ENCODE measurements around the gene RIMBP2.
A peak's percentile ranks its signal among the peaks of the same experiment; 100 is the strongest.

The RIMBP2 gene

GRCh38 chr12:130709971-130710732 is 5.9 kb downstream of the RIMBP2 start:
- DNase-seq = peak in 7 of 42 donors; percentile 6 to 25 (median 18)
- intact Hi-C loops (cut with DNase I) = no loop called here

GRCh38 chr12:130709151-130709970 is 6.7 kb downstream of the RIMBP2 start:
- intact Hi-C loops (cut with DNase I) = no loop called here
- peak in 4 of 42 donors; percentile 15 to 25 (median 23) for DNase-seq

- DNase-seq = peak in 5 of 42 donors; percentile 1 to 21 (median 3)
- intact Hi-C loops (cut with DNase I) = no loop called here
Observed at GRCh38 chr12:130708648-130709047, 7.5 kb downstream of the RIMBP2 start.

DNA sequence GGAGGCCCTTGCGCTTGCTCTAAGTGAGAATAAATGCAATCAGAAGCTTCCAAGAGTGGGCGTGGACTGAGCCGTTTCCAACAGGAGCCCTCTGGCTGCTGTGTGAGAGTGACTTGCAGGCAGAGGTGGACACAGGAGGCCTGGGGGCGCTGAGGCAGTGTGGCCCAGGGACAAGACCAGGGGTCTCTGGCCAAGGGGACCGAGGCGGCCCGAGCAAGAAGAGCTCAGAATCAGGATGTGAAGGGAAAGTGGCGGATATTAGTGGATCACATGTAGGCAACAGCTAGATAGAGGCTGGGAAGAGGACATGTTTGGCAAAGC is 8.6 kb downstream of the RIMBP2 start:
- peak in 1 of 42 donors; percentile 14 for DNase-seq
- intact Hi-C loops (cut with DNase I) = no loop called here

GRCh38 chr12:130706885-130707570 is 9.1 kb downstream of the RIMBP2 start:
- intact Hi-C loops (cut with DNase I) = no loop called here
- peak in 5 of 42 donors; percentile 10 to 19 (median 16) for DNase-seq

- intact Hi-C loops (cut with DNase I) = no loop called here
- peak in 3 of 42 donors; percentile 13 to 18 (median 13) for DNase-seq
Observed at GRCh38 chr12:130706311-130706710, 9.8 kb downstream of the RIMBP2 start.

GRCh38 chr12:130705178-130705822 is 10.8 kb downstream of the RIMBP2 start:
- intact Hi-C loops (cut with DNase I) = no loop called here
- DNase-seq = peak in 6 of 42 donors; percentile 4 to 36 (median 17)

DNA sequence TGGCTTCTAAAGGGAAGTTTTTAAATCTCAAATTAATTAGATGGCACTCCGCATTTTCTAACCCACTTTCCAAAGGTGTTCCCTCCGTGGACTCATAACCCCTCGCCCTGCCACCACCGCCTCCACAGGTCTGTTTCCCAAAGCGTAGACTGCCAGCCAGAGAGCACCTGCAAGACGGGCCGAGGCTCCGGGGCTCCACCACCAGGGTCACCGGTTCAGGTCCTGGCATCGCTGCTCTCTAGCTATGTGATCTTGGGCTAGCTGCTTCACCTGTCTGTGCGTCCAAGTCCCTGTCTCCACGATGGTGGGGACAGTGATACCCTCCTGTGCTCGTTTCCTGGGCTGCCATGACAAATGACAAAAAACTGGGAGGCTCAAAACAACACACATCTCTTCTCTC is 11.5 kb downstream of the RIMBP2 start:
- intact Hi-C loops (cut with DNase I) = no loop called here
- DNase-seq = peak in 5 of 42 donors; percentile 4 to 27 (median 15)

- DNase-seq = peak in 2 of 42 donors; percentile 5 to 6
- intact Hi-C loops (cut with DNase I) = no loop called here
Observed at GRCh38 chr12:130703733-130704375, 12.2 kb downstream of the RIMBP2 start.

DNA sequence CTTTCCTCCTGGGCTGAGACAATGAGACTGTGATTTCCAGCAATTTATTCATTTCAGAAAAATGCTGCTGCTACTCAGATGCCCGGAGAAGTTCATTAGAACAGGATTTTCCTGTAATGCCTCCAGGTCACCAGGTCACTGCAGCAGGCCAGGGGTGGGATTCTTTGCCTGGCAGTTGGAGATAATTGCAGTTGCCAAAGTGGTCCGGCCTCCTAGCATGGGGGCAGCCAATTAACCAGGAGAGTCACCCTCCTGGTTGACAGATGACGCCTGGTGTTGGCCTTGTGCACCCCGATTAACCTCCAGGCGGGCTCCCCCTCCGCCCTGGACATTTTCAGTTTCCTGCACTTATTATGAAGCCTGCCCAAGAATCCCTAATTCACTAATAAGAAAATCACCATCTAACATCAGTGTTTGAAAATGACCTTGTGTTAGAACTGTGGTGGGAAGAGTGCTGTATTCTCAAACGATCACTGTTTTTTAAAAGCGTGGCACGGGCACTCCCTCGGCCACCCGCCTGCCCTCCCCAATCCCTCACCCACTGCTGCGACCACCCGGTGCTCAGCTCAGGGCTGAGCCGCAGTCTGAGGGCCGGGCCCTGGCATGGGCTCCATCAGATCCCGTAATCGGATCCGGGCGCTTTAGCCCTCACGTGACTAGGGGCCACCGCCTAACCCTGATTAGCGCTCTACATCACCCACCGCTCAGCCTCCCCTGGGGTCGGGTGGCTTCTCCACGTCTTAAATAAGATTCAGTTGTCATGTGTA is 12.9 kb downstream of the RIMBP2 start:
- DNase-seq = peak in 5 of 42 donors; percentile 5 to 27 (median 12)
- intact Hi-C loops (cut with DNase I) = no loop called here

GRCh38 chr12:130701402-130701744 is 14.7 kb downstream of the RIMBP2 start:
- intact Hi-C loops (cut with DNase I) = no loop called here
- peak in 8 of 42 donors; percentile 3 to 30 (median 8) for DNase-seq

DNA sequence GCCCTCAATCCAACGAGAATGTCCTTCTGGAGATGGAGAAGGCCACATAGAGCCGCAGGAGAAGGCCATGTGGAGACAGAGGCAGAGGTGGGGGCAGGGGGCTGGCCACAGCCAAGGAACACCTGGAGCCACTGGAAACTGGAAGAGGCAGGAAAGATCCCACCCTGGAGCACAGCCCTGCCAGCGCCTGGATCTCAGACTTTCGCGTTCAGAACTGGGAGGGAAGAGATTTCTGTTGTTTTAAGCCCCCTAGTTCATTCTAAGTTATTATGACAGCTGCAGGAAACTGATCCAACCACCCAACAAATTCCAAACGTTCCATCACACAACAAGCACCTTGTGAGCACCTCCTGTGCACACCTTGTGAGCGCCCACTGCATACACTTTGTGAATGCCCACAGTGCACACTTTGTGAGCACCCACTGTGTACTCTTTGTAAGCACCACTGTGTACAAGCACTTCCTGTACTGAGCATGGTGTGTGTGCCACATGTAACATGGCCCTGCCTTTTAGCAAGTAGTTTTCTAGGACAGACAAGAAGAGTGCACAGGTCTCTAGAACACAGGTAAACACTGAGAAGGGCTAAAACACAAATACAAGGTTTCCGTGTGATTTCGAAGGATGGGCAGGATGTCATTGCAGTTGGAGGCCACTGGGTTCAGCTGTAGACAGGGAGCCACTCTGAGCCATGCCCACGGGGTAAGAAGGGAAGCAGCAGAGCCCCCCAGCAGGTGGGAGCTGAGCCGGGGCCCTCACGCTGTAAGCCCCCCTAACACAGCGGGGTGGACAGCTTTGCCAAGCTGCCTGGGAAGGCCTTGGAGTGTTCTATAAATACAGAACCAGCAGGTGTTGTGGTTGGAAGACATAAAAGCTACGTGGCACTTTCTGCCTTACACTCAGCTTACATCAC is 15.4 kb downstream of the RIMBP2 start:
- peak in 8 of 42 donors; percentile 1 to 32 (median 10) for DNase-seq
- intact Hi-C loops (cut with DNase I) = no loop called here

DNA sequence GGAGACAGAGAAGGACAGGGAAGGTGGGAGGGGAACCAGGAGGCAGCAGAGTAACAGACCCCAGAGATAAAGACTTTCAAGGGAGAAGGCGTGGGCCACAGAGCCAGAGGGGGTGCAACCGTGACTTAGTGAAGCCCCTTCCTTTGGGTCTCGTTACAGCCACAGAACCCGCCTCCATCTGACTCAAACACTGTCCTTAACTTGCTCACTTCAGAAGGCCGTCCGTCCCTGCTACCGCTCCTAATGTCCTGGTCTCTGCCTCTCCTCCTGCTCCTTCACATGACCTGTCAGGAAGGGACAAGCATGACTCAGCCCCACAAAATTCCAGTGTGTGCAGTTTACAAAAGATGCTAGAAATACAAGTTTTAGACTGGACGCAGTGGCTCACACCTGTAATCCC is 18.0 kb downstream of the RIMBP2 start:
- intact Hi-C loops (cut with DNase I) = no loop called here
- DNase-seq = peak in 3 of 42 donors; percentile 2 to 34 (median 20)

GRCh38 chr12:130696379-130697100 is 19.6 kb downstream of the RIMBP2 start:
- intact Hi-C loops (cut with DNase I) = no loop called here
- no peak for DNase-seq

- DNase-seq = peak in 17 of 42 donors; percentile 16 to 66 (median 40)
- intact Hi-C loops (cut with DNase I) = no loop called here
Observed at GRCh38 chr12:130695061-130695460, 21.0 kb downstream of the RIMBP2 start.
